Measurements from ENCODE around the gene TUBGCP4. TPM values are rescaled to one million over a fixed set of nuclear protein-coding genes. Genes with fewer than 3 reads are reported as not detected.

Gene TUBGCP4
- polyA plus RNA-seq, 3 donors: 4.7 to 7.6 (median 6.1) TPM

- H3K4me1 ChIP-seq (ENCODE audit: control insufficient read depth in 1 of 2, insufficient read depth in 2 of 2, low read length in 2 of 2): peaks cover 16 to 23% of the 10 kb centered on the region in 2 donors
- H3K27me3 ChIP-seq (ENCODE audit: control insufficient read depth in 2 of 2, insufficient read depth in 2 of 2, low read length in 2 of 2): no peaks in the 10 kb centered on the region
- H3K4me2 ChIP-seq (replicated peaks; ENCODE audit: extremely low read depth, low read length, poor library complexity, severe bottlenecking): peak overlapping the region; percentile 92
- Mint-ChIP-seq H3K27ac (peak overlapping the region; percentile 93 to 98 (median 96)), H3K36me3 (peaks cover 3 to 5% of the 10 kb centered on the region in 2 donors), H3K4me3 (peak overlapping the region; percentile 93 to 94), H3K27me3 (ENCODE audit: low read depth in 3 of 3) (peaks cover 4 to 5% (median 5%) of the 10 kb centered on the region in 3 donors), H3K9me3 (peaks cover 0 to 5% (median 0%) of the 10 kb centered on the region in 7 donors), H3K4me1 (peaks cover 24% of the 10 kb centered on the region)
- peak overlapping the region; percentile 87 for H3K9ac ChIP-seq (ENCODE audit: insufficient read depth, low read length, poor library complexity, severe bottlenecking)
- H3K4me3 ChIP-seq (replicated peaks in 1 of 3; ENCODE audit: low read depth in 2 of 3, low read length in 3 of 3): peak overlapping the region; percentile 85 to 90 (median 86)
- 27% methylated on average over 38 of the region's 38 CpGs for WGBS (ENCODE audit: insufficient coverage)
- no peaks in the 10 kb centered on the region for H3K36me3 ChIP-seq (replicated peaks in 1 of 2; ENCODE audit: control insufficient read depth in 1 of 2, insufficient read depth in 2 of 2, low read length in 2 of 2)
- intact Hi-C loops (cut with micrococcal nuclease): no loop called here
- H2AFZ ChIP-seq (ENCODE audit: insufficient read depth, low read depth, low read length, poor library complexity, severe bottlenecking): peak overlapping the region; percentile 93
- H4K20me1 ChIP-seq (ENCODE audit: insufficient read depth, low read length): no peaks in the 10 kb centered on the region
- no peaks in the 10 kb centered on the region for H3K9me3 ChIP-seq (replicated peaks in 1 of 2; ENCODE audit: control insufficient read depth in 1 of 2, insufficient read depth in 1 of 2, low read length in 2 of 2)
- DNase-seq: peak in 1 of 3 donors; percentile 4
- no peak for TF ChIP-seq CTCF (IDR thresholded peaks at IDR 0.05)
- H3K79me2 ChIP-seq (ENCODE audit: insufficient read depth, low read length): peaks cover 15% of the 10 kb centered on the region
- H3K27ac ChIP-seq (ENCODE audit: low read depth in 1 of 2, low read length in 2 of 2): peak overlapping the region; percentile 82 to 95
Observed at GRCh38 chr15:43329217-43329959, 41.5 kb upstream of the TUBGCP4 start.

GRCh38 chr15:43329960-43330779 lies 40.7 kb upstream of the TUBGCP4 start, which contains the start of gene LCMT2:
Gene LCMT2, minus strand, starts transcription at chr15:43330573. Its CDS starts 84 bp downstream, at chr15:43330489.
- Mint-ChIP-seq H3K9me3 (peaks cover 0 to 5% (median 0%) of the 10 kb centered on the region in 7 donors), H3K27ac (peak within 1 kb of the TSS; percentile 93 to 98 (median 96)), H3K4me1 (peaks cover 24% of the 10 kb centered on the region), H3K4me3 (peak within 1 kb of the TSS; percentile 93 to 94), H3K27me3 (ENCODE audit: low read depth in 3 of 3) (peaks cover 4 to 5% (median 4%) of the 10 kb centered on the region in 3 donors), H3K36me3 (peaks cover 5 to 7% of the 10 kb centered on the region in 2 donors)
- Histone ChIP-seq H3K27me3 (ENCODE audit: control insufficient read depth in 2 of 2, insufficient read depth in 2 of 2, low read length in 2 of 2) (no peaks in the 10 kb centered on the region), H3K4me2 (replicated peaks; ENCODE audit: extremely low read depth, low read length, poor library complexity, severe bottlenecking) (peak within 1 kb of the TSS; percentile 92), H3K9ac (ENCODE audit: insufficient read depth, low read length, poor library complexity, severe bottlenecking) (peak within 1 kb of the TSS; percentile 87), H4K20me1 (ENCODE audit: insufficient read depth, low read length) (no peaks in the 10 kb centered on the region), H3K4me3 (replicated peaks in 1 of 3; ENCODE audit: low read depth in 2 of 3, low read length in 3 of 3) (peak within 1 kb of the TSS; percentile 85 to 90 (median 86)), H3K79me2 (ENCODE audit: insufficient read depth, low read length) (peaks cover 15% of the 10 kb centered on the region), H3K27ac (ENCODE audit: low read depth in 1 of 2, low read length in 2 of 2) (peak within 1 kb of the TSS; percentile 82 to 95), H3K9me3 (replicated peaks in 1 of 2; ENCODE audit: control insufficient read depth in 1 of 2, insufficient read depth in 1 of 2, low read length in 2 of 2) (no peaks in the 10 kb centered on the region), H3K36me3 (replicated peaks in 1 of 2; ENCODE audit: control insufficient read depth in 1 of 2, insufficient read depth in 2 of 2, low read length in 2 of 2) (no peaks in the 10 kb centered on the region), H3K4me1 (ENCODE audit: control insufficient read depth in 1 of 2, insufficient read depth in 2 of 2, low read length in 2 of 2) (peaks cover 16 to 23% of the 10 kb centered on the region in 2 donors), H2AFZ (ENCODE audit: insufficient read depth, low read depth, low read length, poor library complexity, severe bottlenecking) (peak within 1 kb of the TSS; percentile 93)
- DNase-seq: peak; percentile 89 to 95 (median 92)
- WGBS (ENCODE audit: insufficient coverage): under 1% methylated on average over 81 of the region's 86 CpGs
- no peak for TF ChIP-seq CTCF (IDR thresholded peaks at IDR 0.05)
- intact Hi-C loops (cut with micrococcal nuclease): no loop called here

All from CD14-positive monocyte (primary cell).